Measurements from ENCODE around the gene MBIP.

DNA sequence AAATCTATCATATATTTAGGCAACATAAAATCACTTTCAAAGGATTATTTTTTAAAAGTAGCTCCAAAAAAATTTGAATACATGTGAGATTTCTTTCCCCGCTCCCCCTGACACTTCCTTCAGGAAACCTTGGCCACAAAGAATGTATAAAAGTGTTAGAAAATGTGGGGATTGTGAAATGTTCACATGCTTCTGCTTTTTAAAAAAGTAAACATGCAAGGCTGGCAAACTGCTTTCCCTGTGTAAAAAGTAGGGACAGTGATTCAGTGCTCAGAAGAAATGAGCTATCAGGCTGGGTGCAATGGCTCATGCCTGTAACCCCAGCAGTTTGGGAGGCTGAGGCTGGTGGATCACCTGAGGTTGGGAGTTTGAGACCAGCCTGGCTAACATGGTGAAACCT is 26.6 kb downstream of the MBIP start:
- TF ChIP-seq POLR2A (IDR thresholded peaks at IDR 0.05; ENCODE audit: low read length) = no peak
- no peak for TF ChIP-seq GATA1 (IDR thresholded peaks at IDR 0.05; ENCODE audit: low read depth, low read length)

All from erythroblast (primary cell).